IMR-90 (cell line): ENCODE measurements around the gene BTBD9. TPM values are rescaled to one million over a fixed set of nuclear protein-coding genes. Genes with fewer than 3 reads are reported as not detected.

ENCODE experiments used
- ATAC-seq: fragments of 200-7000 bp; cut with Tn5 transposase; 2 replicates; pipeline ENCODE4 v1.9.1; 2020; ENCODE audit warnings: low read depth, mild to moderate bottlenecking, moderate library complexity
- BruUV-seq: library from RNA; stranded (reverse); fragments of 400-500 nt; replicated peaks from 2 replicates; lab custom pipeline; 2021; lab: Mats Ljungman, UMichigan
- CTCF ChIA-PET: fragments of 300-600 bp; formaldehyde crosslinking; extraction: SDS; loops from one replicate; lab custom pipeline; 2021; ENCODE audit warnings: antibody characterized with exemption; lab: Yijun Ruan, JAX
- POLR2A ChIA-PET: fragments of 300-600 bp; sonication (Branson Sonifier 250); formaldehyde crosslinking; loops from one replicate; lab custom pipeline; 2022; ENCODE audit warnings: antibody characterized with exemption; ENCODE audit not compliant: unreplicated experiment; lab: Charles Lee
- DNase-seq: peaks from one replicate; pipeline ENCODE4 v3.0.0; 2013
- H2AFZ ChIP-seq: replicated peaks from 2 replicates; pipeline ENCODE3; 2013; ENCODE audit warnings: low read length, mild to moderate bottlenecking; ENCODE audit not compliant: poor library complexity
- H2AK5ac ChIP-seq: 2 replicates; pipeline ENCODE4 v1.6.1; 2013; ENCODE audit warnings: low read depth, low read length, inconsistent platforms
- H2AK9ac ChIP-seq: replicated peaks from 2 replicates; pipeline ENCODE3; 2013; ENCODE audit warnings: mild to moderate bottlenecking, low read depth, low read length, moderate library complexity; ENCODE audit not compliant: poor library complexity
- H2BK120ac ChIP-seq: 2 replicates; pipeline ENCODE4 v1.6.1; 2013; ENCODE audit warnings: low read depth, low read length, inconsistent platforms
- H2BK15ac ChIP-seq: 3 replicates; pipeline ENCODE4 v1.6.1; 2013; ENCODE audit warnings: low read depth, low read length, inconsistent platforms
- H2BK20ac ChIP-seq: 2 replicates; pipeline ENCODE4 v1.6.1; 2013; ENCODE audit warnings: low read depth, mild to moderate bottlenecking, inconsistent platforms, low read length, moderate library complexity
- H2BK5ac ChIP-seq: 2 replicates; pipeline ENCODE4 v1.6.1; 2013; ENCODE audit warnings: mild to moderate bottlenecking, low read depth, low read length, inconsistent platforms; ENCODE audit not compliant: poor library complexity, severe bottlenecking
- H3K14ac ChIP-seq: replicated peaks from 2 replicates; pipeline ENCODE4 v1.6.1; 2013; ENCODE audit warnings: low read depth, low read length, inconsistent platforms
- H3K18ac ChIP-seq: 2 replicates; pipeline ENCODE4 v1.6.1; 2013; ENCODE audit warnings: low read depth, low read length, control low read depth
- H3K23ac ChIP-seq: 2 replicates; pipeline ENCODE4 v1.6.1; 2013; ENCODE audit warnings: low read depth, low read length, inconsistent platforms
- H3K27ac ChIP-seq: 2 replicates; pipeline ENCODE4 v1.5.1; 2013; ENCODE audit warnings: mild to moderate bottlenecking, control low read depth, low read length; ENCODE audit not compliant: insufficient read depth
- H3K27me3 ChIP-seq: 2 replicates; pipeline ENCODE4 v1.6.1; 2013; ENCODE audit warnings: low read length; ENCODE audit not compliant: control insufficient read depth, insufficient read depth
- H3K36me3 ChIP-seq: 2 replicates; pipeline ENCODE4 v1.6.1; 2013; ENCODE audit warnings: low read length, mixed read lengths; ENCODE audit not compliant: control insufficient read depth, insufficient read depth
- H3K4ac ChIP-seq: 2 replicates; pipeline ENCODE4 v1.6.1; 2013; ENCODE audit warnings: low read depth, low read length, inconsistent platforms
- H3K4me1 ChIP-seq: 2 replicates; pipeline ENCODE4 v1.6.1; 2013; ENCODE audit warnings: low read length, mixed read lengths; ENCODE audit not compliant: control insufficient read depth, insufficient read depth
- H3K4me2 ChIP-seq: 2 replicates; pipeline ENCODE4 v1.6.1; 2013; ENCODE audit warnings: low read depth, mild to moderate bottlenecking, control low read depth, low read length, moderate library complexity
- H3K4me3 ChIP-seq: 2 replicates; pipeline ENCODE4 v1.5.1; 2013; ENCODE audit warnings: low read depth, mild to moderate bottlenecking, control low read depth, low read length, moderate library complexity; ENCODE audit not compliant: insufficient read depth
- H3K56ac ChIP-seq: 2 replicates; pipeline ENCODE4 v1.6.1; 2013; ENCODE audit warnings: low read length, inconsistent platforms; ENCODE audit not compliant: insufficient read depth; ENCODE audit errors: extremely low read depth
- H3K79me1 ChIP-seq, 2 experiments: 2 replicates each; pipeline ENCODE4 v1.6.1; 2013; ENCODE audit warnings: low read length in 2 of 2, inconsistent platforms in 1 of 2, low read depth in 1 of 2
- H3K9ac ChIP-seq: 2 replicates; pipeline ENCODE4 v1.6.1; 2013; ENCODE audit warnings: low read depth, low read length, control low read depth
- H3K9me1 ChIP-seq: 2 replicates; pipeline ENCODE4 v1.6.1; 2013; ENCODE audit warnings: low read length, inconsistent platforms; ENCODE audit not compliant: insufficient read depth
- H3K9me3 ChIP-seq: 2 replicates; pipeline ENCODE4 v1.6.1; 2013; ENCODE audit warnings: low read length; ENCODE audit not compliant: control insufficient read depth, insufficient read depth
- H4K20me1 ChIP-seq: 2 replicates; pipeline ENCODE4 v1.6.1; 2013; ENCODE audit warnings: low read length, inconsistent platforms; ENCODE audit not compliant: insufficient read depth
- H4K5ac ChIP-seq: 2 replicates; pipeline ENCODE4 v1.6.1; 2013; ENCODE audit warnings: mild to moderate bottlenecking, low read depth, low read length, control low read depth
- H4K8ac ChIP-seq, 2 experiments: 2 replicates each; pipeline ENCODE4 v1.6.1; 2013; ENCODE audit warnings: low read depth in 2 of 2, low read length in 2 of 2, control low read depth in 1 of 2, inconsistent platforms in 1 of 2
- H4K91ac ChIP-seq: 2 replicates; pipeline ENCODE4 v1.6.1; 2013; ENCODE audit warnings: low read depth, low read length, inconsistent platforms; ENCODE audit not compliant: insufficient read depth
- BHLHE40 ChIP-seq: fragments of 150-350 bp; IDR thresholded peaks from 2 replicates; pipeline ENCODE4 v1.6.1; 2016; ENCODE audit warnings: mild to moderate bottlenecking, low read depth, low read length
- CHD1 ChIP-seq: IDR thresholded peaks from 2 replicates; pipeline ENCODE4 v1.6.1; 2012; ENCODE audit warnings: low read depth, low read length, improper control_type of control experiment
- MAZ ChIP-seq: IDR thresholded peaks from 2 replicates; pipeline ENCODE4 v1.6.1; 2012; ENCODE audit warnings: low read depth, mild to moderate bottlenecking, low read length, improper control_type of control experiment, moderate library complexity, borderline replicate concordance
- MXI1 ChIP-seq: IDR thresholded peaks from 2 replicates; pipeline ENCODE4 v1.6.1; 2012; ENCODE audit warnings: low read depth, mild to moderate bottlenecking, low read length, moderate library complexity, borderline replicate concordance
- NFE2L2 ChIP-seq: fragments of 150-350 bp; IDR thresholded peaks from 2 replicates; pipeline ENCODE4 v1.6.1; 2016; ENCODE audit warnings: low read depth, mild to moderate bottlenecking, low read length
- RAD21 ChIP-seq: IDR thresholded peaks from 2 replicates; pipeline ENCODE4 v1.6.1; 2012; ENCODE audit warnings: low read length, improper control_type of control experiment
- RFX5 ChIP-seq: IDR thresholded peaks from 2 replicates; pipeline ENCODE4 v1.8.0; 2012; ENCODE audit warnings: low read depth, mild to moderate bottlenecking, low read length, moderate library complexity
- WGBS, 2 experiments: methylation state at CpG; one replicate each; pipeline versions ENCODE4 v1.1.5 to v1.1.7; 2013; ENCODE audit warnings: missing lambda C conversion rate in 2 of 2; ENCODE audit not compliant: insufficient read length in 1 of 2; ENCODE audit errors: extremely low coverage in 2 of 2; 5-methylcytosine and 5-hydroxymethylcytosine counted together
- dilution Hi-C: fragments of 300-500 bp; cut with HindIII; formaldehyde crosslinking; loops from one replicate; pipeline ENCODE4 v1.14.3; 2018; ENCODE audit warnings: low sequenced_read_pairs; ENCODE audit not compliant: unreplicated experiment
- in situ Hi-C: fragments of 300-500 bp; cut with MboI; formaldehyde crosslinking; loops from 3 replicates; pipeline ENCODE4 v1.14.3; 2019; ENCODE audit warnings: low sequenced_read_pairs, inconsistent platforms, mixed read lengths
- intact Hi-C: fragments of 100-400 bp; cut with micrococcal nuclease; formaldehyde crosslinking; loops from 2 replicates; pipeline ENCODE4 v1.10.0; 2022
- polyA plus RNA-seq, 3 experiments: library from polyadenylated mRNA; depleted of rRNA; stranded (reverse); fragments of >200 nt; gene quantifications; 2 replicates each; pipeline ENCODE4 v1.2.3, GENCODE V29; 2012; ENCODE audit warnings: low replicate concordance in 1 of 3
- total RNA-seq: library from RNA; depleted of rRNA; stranded (reverse); fragments of >200 nt; gene quantifications from 2 replicates; pipeline ENCODE4 v1.2.3, GENCODE V29; 2012
- TF ChIP-seq, protein P1 (sequence below): conservative IDR thresholded peaks from 2 replicates; pipeline ENCODE4 v1.5.1; 2012; ENCODE audit warnings: mild to moderate bottlenecking, low read depth, low read length, improper control_type of control experiment

Gene BTBD9
- total and polyA plus RNA-seq, 2 of the 4 experiments (the other 2 are of a cell fraction), result 4.1 to 22.0 TPM

DNA sequence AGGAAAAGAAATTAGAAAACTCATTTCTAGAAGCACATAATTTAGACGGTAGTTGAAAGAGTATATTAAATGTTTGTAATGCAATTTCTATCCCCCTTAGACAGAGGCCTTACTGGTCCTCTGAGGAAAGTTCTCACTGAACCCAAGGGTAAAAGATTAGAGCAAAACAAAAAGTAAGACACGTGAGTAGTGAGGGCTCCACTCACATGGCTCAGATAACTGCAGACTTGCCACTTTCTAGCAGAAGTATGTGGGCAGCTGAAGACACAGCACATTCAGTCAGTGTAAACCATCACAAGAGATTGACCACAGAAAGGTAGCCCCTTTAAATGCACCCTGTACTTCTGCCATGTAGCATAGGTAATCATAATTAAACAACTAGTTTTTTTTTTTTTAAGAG, 193.8 kb downstream of the BTBD9 start:
- Histone ChIP-seq H2AK9ac (no peak overlapping the region), H2BK120ac (no peak overlapping the region), H4K5ac (no peak overlapping the region; the same call in 1 of the 2 replicates), H2AK5ac (no peak overlapping the region), H3K4me3 (no peak overlapping the region), H3K4me1 (peaks cover 2% of the 10 kb centered on the region; the same call in 1 of the 2 replicates), H3K56ac (no peak overlapping the region), H2BK20ac (no peak overlapping the region), H3K4me2 (peak overlapping the region; percentile 2; the same call in 1 of the 2 replicates), H2BK5ac (no peak overlapping the region), H3K23ac (no peak overlapping the region), H3K9me1 (no peaks in the 10 kb centered on the region), H3K79me1 (no peaks in the 10 kb centered on the region; a peak in 1 of 4 replicates), H3K18ac (no peak overlapping the region), H3K36me3 (no peaks in the 10 kb centered on the region), H4K91ac (no peak overlapping the region), H2BK15ac (no peak overlapping the region), H3K9me3 (no peaks in the 10 kb centered on the region), H3K14ac (no peak overlapping the region), H3K4ac (no peak overlapping the region), H3K9ac (no peak overlapping the region), H3K27me3 (no peaks in the 10 kb centered on the region), H4K8ac (no peak overlapping the region), H4K20me1 (no peaks in the 10 kb centered on the region), H3K27ac (no peak overlapping the region), H2AFZ (no peak overlapping the region)
- no CpG with 5 or more reads among the region's 2 CpGs for WGBS, 2 experiments
- intact Hi-C loops, result no loop called here
- ChIA-PET CTCF (no interaction called here), POLR2A (no interaction called here)
- dilution Hi-C loops, result no loop called here
- peak; percentile 4 for DNase-seq
- TF ChIP-seq NFE2L2, result no peak
- TF ChIP-seq CHD1, result no peak
- no peak for TF ChIP-seq RAD21
- TF ChIP-seq MAZ, result no peak
- TF ChIP-seq, protein P1, sequence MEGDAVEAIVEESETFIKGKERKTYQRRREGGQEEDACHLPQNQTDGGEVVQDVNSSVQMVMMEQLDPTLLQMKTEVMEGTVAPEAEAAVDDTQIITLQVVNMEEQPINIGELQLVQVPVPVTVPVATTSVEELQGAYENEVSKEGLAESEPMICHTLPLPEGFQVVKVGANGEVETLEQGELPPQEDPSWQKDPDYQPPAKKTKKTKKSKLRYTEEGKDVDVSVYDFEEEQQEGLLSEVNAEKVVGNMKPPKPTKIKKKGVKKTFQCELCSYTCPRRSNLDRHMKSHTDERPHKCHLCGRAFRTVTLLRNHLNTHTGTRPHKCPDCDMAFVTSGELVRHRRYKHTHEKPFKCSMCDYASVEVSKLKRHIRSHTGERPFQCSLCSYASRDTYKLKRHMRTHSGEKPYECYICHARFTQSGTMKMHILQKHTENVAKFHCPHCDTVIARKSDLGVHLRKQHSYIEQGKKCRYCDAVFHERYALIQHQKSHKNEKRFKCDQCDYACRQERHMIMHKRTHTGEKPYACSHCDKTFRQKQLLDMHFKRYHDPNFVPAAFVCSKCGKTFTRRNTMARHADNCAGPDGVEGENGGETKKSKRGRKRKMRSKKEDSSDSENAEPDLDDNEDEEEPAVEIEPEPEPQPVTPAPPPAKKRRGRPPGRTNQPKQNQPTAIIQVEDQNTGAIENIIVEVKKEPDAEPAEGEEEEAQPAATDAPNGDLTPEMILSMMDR, result no peak
- no peak for TF ChIP-seq MXI1
- TF ChIP-seq RFX5, result no peak
- TF ChIP-seq BHLHE40, result no peak
- in situ Hi-C loops, result no loop called here
- ATAC-seq, result peak; percentile 42; the same call in 1 of the 2 replicates
- no TSS peak for BruUV-seq
